Activated naive CD8-positive, alpha-beta T cell treated with anti-CD3 and anti-CD28 coated beads, Interleukin-2, amount 50 U/mL, for 24 hours (primary cell): Measurements from ENCODE around the gene GRIFIN.

Source experiments
- ATAC-seq: fragments of 150-1000 bp; cut with Tn5 transposase; one replicate; pipeline ENCODE4 v1.10.0; 2021
- DNase-seq: peaks from one replicate; pipeline ENCODE4 v3.0.0; 2021
- H3K27ac Mint-ChIP-seq: one replicate; pipeline ENCODE4 v1.8.0; 2021; ENCODE audit warnings: mild to moderate bottlenecking, mixed read lengths
- H3K27me3 Mint-ChIP-seq: one replicate; pipeline ENCODE4 v1.8.0; 2021; ENCODE audit warnings: mixed read lengths
- H3K36me3 Mint-ChIP-seq: one replicate; pipeline ENCODE4 v1.8.0; 2021; ENCODE audit warnings: low read depth, mixed read lengths
- H3K4me1 Mint-ChIP-seq: one replicate; pipeline ENCODE4 v1.8.0; 2021; ENCODE audit warnings: mixed read lengths
- H3K4me3 Mint-ChIP-seq: one replicate; pipeline ENCODE4 v1.8.0; 2021; ENCODE audit warnings: mild to moderate bottlenecking, moderate library complexity, mixed read lengths
- H3K9me3 Mint-ChIP-seq: one replicate; pipeline ENCODE4 v1.8.0; 2021; ENCODE audit warnings: mixed read lengths

Gene GRIFIN

DNA sequence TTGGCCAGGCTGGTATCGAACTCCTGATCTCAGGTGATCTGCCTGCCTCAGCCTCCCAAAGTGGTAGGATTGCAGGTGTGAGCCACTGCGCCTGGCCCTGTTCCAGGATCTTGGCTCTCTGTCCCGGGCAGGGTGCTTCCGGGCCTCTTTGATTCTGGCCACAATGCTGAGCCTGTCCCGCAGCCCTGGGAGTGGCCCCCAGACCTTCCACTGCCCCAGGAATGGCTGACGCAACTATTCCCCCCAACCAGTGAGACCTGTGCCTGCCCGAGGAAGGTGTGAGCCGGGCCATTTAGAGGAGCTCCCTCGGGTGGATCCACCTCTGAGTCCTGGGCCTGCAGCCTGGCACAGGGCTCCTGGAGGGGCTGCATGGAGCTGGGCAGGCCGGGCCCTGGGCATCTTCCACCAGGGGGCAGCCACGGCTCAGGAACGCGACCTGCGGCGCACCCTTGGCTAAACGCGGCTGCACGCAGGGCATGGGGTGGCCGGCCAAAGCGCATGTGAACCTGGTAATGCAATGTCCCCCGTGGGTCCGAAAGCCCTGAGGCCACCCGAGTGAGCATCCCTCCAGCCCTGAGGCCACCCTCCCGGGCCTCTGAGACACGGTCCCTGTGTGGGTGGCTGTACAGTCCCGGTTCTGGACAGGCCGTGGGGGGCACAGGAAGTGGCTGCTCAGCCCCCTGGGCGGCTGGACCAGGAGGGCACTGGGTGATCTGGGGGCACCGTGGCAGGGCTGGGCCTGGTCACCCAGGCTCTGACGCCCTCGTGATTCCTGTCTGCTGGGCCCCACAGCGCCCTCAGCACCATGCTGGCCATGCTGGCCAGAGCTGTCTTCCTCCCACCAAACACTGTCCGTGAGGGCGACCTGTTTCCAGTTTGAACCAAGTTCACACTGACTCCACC, 24.8 kb downstream of the GRIFIN start:
- no peaks in the 10 kb centered on the region for H3K9me3 Mint-ChIP-seq
- peaks cover 9% of the 10 kb centered on the region for H3K4me1 Mint-ChIP-seq
- DNase-seq = peak; percentile 91
- peaks cover 1% of the 10 kb centered on the region for H3K27me3 Mint-ChIP-seq
- peak overlapping the region; percentile 46 for H3K4me3 Mint-ChIP-seq
- H3K27ac Mint-ChIP-seq = no peak overlapping the region
- no peaks in the 10 kb centered on the region for H3K36me3 Mint-ChIP-seq
- ATAC-seq = peak; percentile 93

GRCh38 chr7:2450198-2451107, 25.7 kb downstream of the GRIFIN start:
- Mint-ChIP-seq H3K27ac (no peak overlapping the region), H3K4me3 (no peak overlapping the region), H3K4me1 (peaks cover 9% of the 10 kb centered on the region), H3K36me3 (no peaks in the 10 kb centered on the region), H3K9me3 (no peaks in the 10 kb centered on the region), H3K27me3 (peaks cover 1% of the 10 kb centered on the region)
- no peak for ATAC-seq
- no peak for DNase-seq

DNA sequence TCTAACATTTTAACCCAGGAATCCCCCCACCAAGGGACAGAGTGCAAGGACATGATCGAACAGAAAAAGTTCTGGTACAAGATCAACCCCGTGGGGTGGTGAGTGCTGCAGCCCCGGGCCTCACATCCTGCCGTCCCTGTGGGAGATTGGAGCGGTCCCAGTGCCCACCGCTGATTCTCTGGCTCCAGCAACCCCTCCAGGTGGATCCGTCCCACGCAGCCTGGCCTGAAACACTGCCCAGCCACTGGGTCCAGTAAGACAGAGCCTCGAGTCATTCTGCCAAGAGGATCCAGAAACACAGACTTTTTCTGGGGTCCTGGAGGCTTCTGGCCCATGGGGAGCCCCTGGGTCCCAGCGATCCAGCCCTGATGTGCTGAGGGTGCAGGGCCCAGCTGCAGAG, 29.5 kb downstream of the GRIFIN start:
- no peak overlapping the region for H3K27ac Mint-ChIP-seq
- H3K36me3 Mint-ChIP-seq = no peaks in the 10 kb centered on the region
- ATAC-seq (no peak), DNase-seq (no peak)
- H3K9me3 Mint-ChIP-seq = no peaks in the 10 kb centered on the region
- peaks cover 7% of the 10 kb centered on the region for H3K4me1 Mint-ChIP-seq
- no peak overlapping the region for H3K4me3 Mint-ChIP-seq
- peaks cover 1% of the 10 kb centered on the region for H3K27me3 Mint-ChIP-seq

DNA sequence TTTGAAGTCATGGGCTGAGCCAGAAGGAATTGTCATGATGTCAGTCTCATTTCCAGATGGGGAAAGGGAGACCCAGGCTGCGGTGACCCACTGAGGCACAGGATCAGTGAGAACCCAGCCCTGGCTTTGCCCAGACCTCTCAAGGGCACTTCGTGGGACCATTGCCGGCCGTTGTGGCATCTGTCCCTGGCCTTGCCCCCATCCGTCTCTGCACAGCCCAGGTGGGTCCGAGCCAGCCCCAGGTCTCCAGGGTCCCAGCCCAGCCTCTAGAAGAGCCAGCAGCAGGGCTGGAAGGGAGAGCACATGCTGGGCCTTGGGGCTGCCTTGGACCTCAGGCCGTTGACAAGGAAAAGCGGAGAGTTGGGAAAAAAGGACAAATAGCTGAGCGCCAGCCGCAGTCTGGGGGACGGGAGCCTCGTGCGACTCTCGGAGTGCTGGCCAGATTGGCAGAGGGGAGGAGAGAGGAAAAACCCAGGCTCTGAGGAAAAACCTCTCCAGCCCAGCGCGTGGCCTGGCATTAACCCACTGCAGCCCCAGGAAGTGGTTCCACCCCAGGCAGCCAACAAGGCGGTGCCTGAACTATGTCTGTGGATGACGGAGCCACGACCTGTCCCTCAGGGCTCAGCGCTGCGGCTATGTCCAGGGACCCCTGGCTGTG, 30.2 kb downstream of the GRIFIN start:
- no peak for ATAC-seq
- H3K4me3 Mint-ChIP-seq = no peak overlapping the region
- DNase-seq = no peak
- H3K36me3 Mint-ChIP-seq = no peaks in the 10 kb centered on the region
- H3K27me3 Mint-ChIP-seq = no peaks in the 10 kb centered on the region
- H3K27ac Mint-ChIP-seq = no peak overlapping the region
- no peaks in the 10 kb centered on the region for H3K9me3 Mint-ChIP-seq
- peaks cover 4% of the 10 kb centered on the region for H3K4me1 Mint-ChIP-seq

DNA sequence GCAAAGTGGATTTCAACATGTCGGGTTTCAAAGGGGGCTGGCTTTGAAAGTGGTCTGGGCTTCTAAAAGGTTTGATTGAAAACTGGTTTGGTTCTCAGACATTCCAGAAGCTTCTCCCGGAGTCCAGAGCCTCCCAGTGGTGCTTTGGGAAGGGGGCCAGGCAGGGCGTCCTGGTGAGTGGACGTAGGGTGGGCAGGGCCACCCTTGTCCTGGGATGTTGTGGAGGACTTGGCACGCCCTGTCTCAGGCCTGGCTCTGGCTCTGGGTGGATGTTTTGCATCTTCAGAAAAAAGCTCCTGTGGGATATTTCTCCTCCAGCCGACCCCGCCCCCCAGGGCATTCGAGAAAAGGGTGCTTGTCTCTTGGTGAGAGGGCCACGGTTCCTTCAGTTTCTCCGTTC, 31.2 kb downstream of the GRIFIN start:
- DNase-seq = no peak
- Mint-ChIP-seq H3K36me3 (no peaks in the 10 kb centered on the region), H3K27ac (no peak overlapping the region), H3K4me3 (no peak overlapping the region), H3K27me3 (no peaks in the 10 kb centered on the region), H3K9me3 (no peaks in the 10 kb centered on the region), H3K4me1 (peaks cover 4% of the 10 kb centered on the region)
- ATAC-seq = no peak

DNA sequence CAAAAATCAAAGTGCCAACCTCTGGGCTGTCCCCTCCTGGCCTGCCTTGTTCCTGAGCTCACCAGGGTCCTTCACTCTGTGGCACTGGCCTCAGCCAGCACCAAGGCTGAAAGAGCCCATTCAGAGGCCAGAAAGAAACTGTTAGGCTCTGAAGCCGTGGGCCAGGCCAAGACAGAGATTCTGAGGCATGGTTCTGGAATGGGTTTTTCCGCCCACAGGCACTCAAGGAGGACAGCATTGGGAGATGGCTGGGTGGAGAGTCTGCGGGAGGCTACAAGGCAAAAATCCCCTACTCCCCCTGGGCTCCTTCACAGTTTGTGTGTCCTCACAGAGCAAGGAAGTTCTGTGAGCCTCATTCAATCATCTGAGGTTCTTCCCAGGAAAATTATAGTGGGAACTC, 31.7 kb downstream of the GRIFIN start:
- Mint-ChIP-seq H3K9me3 (no peaks in the 10 kb centered on the region), H3K36me3 (no peaks in the 10 kb centered on the region), H3K4me1 (peaks cover 4% of the 10 kb centered on the region), H3K27me3 (no peaks in the 10 kb centered on the region), H3K4me3 (no peak overlapping the region), H3K27ac (no peak overlapping the region)
- ATAC-seq = no peak
- DNase-seq = no peak

GRCh38 chr7:2443491-2443890, 32.7 kb downstream of the GRIFIN start:
- Mint-ChIP-seq H3K9me3 (no peaks in the 10 kb centered on the region), H3K4me1 (peaks cover 4% of the 10 kb centered on the region), H3K27me3 (no peaks in the 10 kb centered on the region), H3K36me3 (no peaks in the 10 kb centered on the region), H3K4me3 (no peak overlapping the region), H3K27ac (no peak overlapping the region)
- ATAC-seq = no peak
- no peak for DNase-seq

GRCh38 chr7:2441430-2442058, 34.7 kb downstream of the GRIFIN start:
- no peaks in the 10 kb centered on the region for H3K27me3 Mint-ChIP-seq
- peaks cover 4% of the 10 kb centered on the region for H3K4me1 Mint-ChIP-seq
- no peak overlapping the region for H3K4me3 Mint-ChIP-seq

GRCh38 chr7:2440608-2441245, 35.5 kb downstream of the GRIFIN start:
- Mint-ChIP-seq H3K27ac (no peak overlapping the region), H3K4me3 (no peak overlapping the region)

More at GRCh38 chr7:2441430-2442058, 34.7 kb downstream of the GRIFIN start:
- H3K36me3 Mint-ChIP-seq = no peaks in the 10 kb centered on the region
- H3K27ac Mint-ChIP-seq = no peak overlapping the region
- ATAC-seq (no peak), DNase-seq (no peak)
- no peaks in the 10 kb centered on the region for H3K9me3 Mint-ChIP-seq

DNA sequence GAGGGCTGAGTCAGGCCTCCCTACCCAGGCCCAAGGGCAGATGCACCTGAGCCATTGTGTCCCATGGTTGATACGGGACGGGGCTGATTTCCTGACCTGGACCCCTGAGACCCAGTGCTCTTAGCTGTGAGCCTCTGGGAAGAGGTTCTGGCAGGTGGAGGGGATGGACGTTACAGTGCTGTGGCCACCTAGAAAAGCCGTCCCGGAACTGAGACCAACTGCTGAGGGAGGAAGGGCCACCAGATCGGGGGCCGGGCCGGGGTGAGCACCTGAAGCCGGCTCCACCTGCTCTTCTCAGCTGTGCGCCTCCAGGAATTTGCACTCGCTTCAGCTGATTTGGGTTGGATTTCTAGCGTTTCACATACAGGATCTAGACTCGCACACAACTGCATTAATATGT, 37.4 kb downstream of the GRIFIN start:
- ATAC-seq = no peak
- no peak overlapping the region for H3K27ac Mint-ChIP-seq
- H3K36me3 Mint-ChIP-seq = peaks cover 3% of the 10 kb centered on the region

More at GRCh38 chr7:2440608-2441245, 35.5 kb downstream of the GRIFIN start:
- Mint-ChIP-seq H3K36me3 (peaks cover 3% of the 10 kb centered on the region), H3K27me3 (no peaks in the 10 kb centered on the region), H3K9me3 (no peaks in the 10 kb centered on the region), H3K4me1 (peaks cover 4% of the 10 kb centered on the region)
- DNase-seq (no peak), ATAC-seq (no peak)

GRCh38 chr7:2438186-2438585, 38.0 kb downstream of the GRIFIN start:
- ATAC-seq (no peak), DNase-seq (no peak)
- no peak overlapping the region for H3K4me3 Mint-ChIP-seq
- no peaks in the 10 kb centered on the region for H3K9me3 Mint-ChIP-seq
- H3K27ac Mint-ChIP-seq = no peak overlapping the region
- H3K36me3 Mint-ChIP-seq = peaks cover 5% of the 10 kb centered on the region
- no peaks in the 10 kb centered on the region for H3K27me3 Mint-ChIP-seq
- H3K4me1 Mint-ChIP-seq = peaks cover 4% of the 10 kb centered on the region

More for the DNA sequence above, 37.4 kb downstream of the GRIFIN start:
- H3K4me1 Mint-ChIP-seq = peaks cover 4% of the 10 kb centered on the region
- no peak overlapping the region for H3K4me3 Mint-ChIP-seq
- H3K9me3 Mint-ChIP-seq = no peaks in the 10 kb centered on the region
- no peaks in the 10 kb centered on the region for H3K27me3 Mint-ChIP-seq
- no peak for DNase-seq

- H3K9me3 Mint-ChIP-seq = no peaks in the 10 kb centered on the region
- no peak overlapping the region for H3K4me3 Mint-ChIP-seq
- H3K4me1 Mint-ChIP-seq = peaks cover 4% of the 10 kb centered on the region
- H3K27me3 Mint-ChIP-seq = no peaks in the 10 kb centered on the region
- no peak for DNase-seq
- no peak for ATAC-seq
- peaks cover 7% of the 10 kb centered on the region for H3K36me3 Mint-ChIP-seq
- no peak overlapping the region for H3K27ac Mint-ChIP-seq
These were observed 38.6 kb downstream of the GRIFIN start for GRCh38 chr7:2437537-2438148.

- peaks cover 7% of the 10 kb centered on the region for H3K36me3 Mint-ChIP-seq
- H3K27me3 Mint-ChIP-seq = no peaks in the 10 kb centered on the region
- H3K9me3 Mint-ChIP-seq = no peaks in the 10 kb centered on the region
- no peak overlapping the region for H3K4me3 Mint-ChIP-seq
- DNase-seq (no peak), ATAC-seq (no peak)
- H3K4me1 Mint-ChIP-seq = peaks cover 4% of the 10 kb centered on the region
- no peak overlapping the region for H3K27ac Mint-ChIP-seq
These were observed 39.1 kb downstream of the GRIFIN start for GRCh38 chr7:2437136-2437535.
